AG09309 (cell line): Measurements from ENCODE around the gene SERPING1.

Experiments used
- DNase-seq: peaks from one replicate; pipeline ENCODE4 v3.0.0-alpha.2; 2010; ENCODE audit warnings: low read depth
- H3K4me3 ChIP-seq: 2 replicates; pipeline ENCODE4 v1.5.1; 2011; ENCODE audit warnings: mild to moderate bottlenecking, low read depth, low read length, moderate library complexity; ENCODE audit not compliant: control insufficient read depth
- TF ChIP-seq, protein P1 (sequence below): IDR thresholded peaks from 2 replicates; pipeline ENCODE4 v1.5.1; 2011; ENCODE audit warnings: mild to moderate bottlenecking, low read depth, low read length, inconsistent platforms; ENCODE audit not compliant: insufficient read depth, control insufficient read depth; ENCODE audit errors: missing control alignments

Gene SERPING1

GRCh38 chr11:57597461-57597915, at the start of gene SERPING1:
Gene SERPING1 (plus strand): TSS chr11:57597685. CDS start chr11:57598271, 586 bp downstream.
- TF ChIP-seq, protein P1, sequence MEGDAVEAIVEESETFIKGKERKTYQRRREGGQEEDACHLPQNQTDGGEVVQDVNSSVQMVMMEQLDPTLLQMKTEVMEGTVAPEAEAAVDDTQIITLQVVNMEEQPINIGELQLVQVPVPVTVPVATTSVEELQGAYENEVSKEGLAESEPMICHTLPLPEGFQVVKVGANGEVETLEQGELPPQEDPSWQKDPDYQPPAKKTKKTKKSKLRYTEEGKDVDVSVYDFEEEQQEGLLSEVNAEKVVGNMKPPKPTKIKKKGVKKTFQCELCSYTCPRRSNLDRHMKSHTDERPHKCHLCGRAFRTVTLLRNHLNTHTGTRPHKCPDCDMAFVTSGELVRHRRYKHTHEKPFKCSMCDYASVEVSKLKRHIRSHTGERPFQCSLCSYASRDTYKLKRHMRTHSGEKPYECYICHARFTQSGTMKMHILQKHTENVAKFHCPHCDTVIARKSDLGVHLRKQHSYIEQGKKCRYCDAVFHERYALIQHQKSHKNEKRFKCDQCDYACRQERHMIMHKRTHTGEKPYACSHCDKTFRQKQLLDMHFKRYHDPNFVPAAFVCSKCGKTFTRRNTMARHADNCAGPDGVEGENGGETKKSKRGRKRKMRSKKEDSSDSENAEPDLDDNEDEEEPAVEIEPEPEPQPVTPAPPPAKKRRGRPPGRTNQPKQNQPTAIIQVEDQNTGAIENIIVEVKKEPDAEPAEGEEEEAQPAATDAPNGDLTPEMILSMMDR: no peak
- H3K4me3 ChIP-seq: peak within 1 kb of the TSS; percentile 47
- no peak for DNase-seq

- DNase-seq: no peak
These were observed 49.6 kb upstream of the SERPING1 start for GRCh38 chr11:57547854-57548377.

DNA sequence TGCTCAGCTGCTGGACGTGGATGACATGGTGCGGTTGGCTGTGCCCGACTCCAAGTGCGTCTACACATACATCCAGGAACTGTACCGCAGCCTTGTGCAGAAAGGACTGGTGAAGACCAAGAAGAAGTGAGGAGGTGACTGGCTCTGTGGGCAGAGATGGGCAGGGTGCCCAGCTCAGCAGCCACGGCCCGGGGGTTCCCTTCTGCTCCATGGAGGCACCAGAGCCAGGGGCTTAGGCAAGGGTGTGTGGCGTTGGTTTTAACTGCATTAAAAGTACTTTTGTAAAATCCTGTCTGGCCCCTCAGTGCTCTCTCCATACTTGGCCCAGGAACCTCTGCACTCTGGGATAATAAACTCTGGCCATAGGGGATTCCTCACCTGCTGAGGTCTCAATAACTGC, 47.5 kb upstream of the SERPING1 start:
- TF ChIP-seq, protein P1: no peak

More at GRCh38 chr11:57547854-57548377, 49.6 kb upstream of the SERPING1 start:
- TF ChIP-seq, protein P1: no peak
- no peak overlapping the region for H3K4me3 ChIP-seq

GRCh38 chr11:57551941-57552340, 45.5 kb upstream of the SERPING1 start:
- no peak overlapping the region for H3K4me3 ChIP-seq
- TF ChIP-seq, protein P1: no peak
- no peak for DNase-seq

More for the DNA sequence above, 47.5 kb upstream of the SERPING1 start:
- DNase-seq: no peak
- no peak overlapping the region for H3K4me3 ChIP-seq

GRCh38 chr11:57552479-57552878, 45.0 kb upstream of the SERPING1 start:
- no peak overlapping the region for H3K4me3 ChIP-seq
- TF ChIP-seq, protein P1: no peak
- DNase-seq: no peak

- H3K4me3 ChIP-seq: no peak overlapping the region
- TF ChIP-seq, protein P1: no peak
- no peak for DNase-seq
These were observed 42.1 kb upstream of the SERPING1 start for GRCh38 chr11:57555393-57555792.
